ENCODE measurements around the gene PCYT2.

PCYT2 gene

DNA sequence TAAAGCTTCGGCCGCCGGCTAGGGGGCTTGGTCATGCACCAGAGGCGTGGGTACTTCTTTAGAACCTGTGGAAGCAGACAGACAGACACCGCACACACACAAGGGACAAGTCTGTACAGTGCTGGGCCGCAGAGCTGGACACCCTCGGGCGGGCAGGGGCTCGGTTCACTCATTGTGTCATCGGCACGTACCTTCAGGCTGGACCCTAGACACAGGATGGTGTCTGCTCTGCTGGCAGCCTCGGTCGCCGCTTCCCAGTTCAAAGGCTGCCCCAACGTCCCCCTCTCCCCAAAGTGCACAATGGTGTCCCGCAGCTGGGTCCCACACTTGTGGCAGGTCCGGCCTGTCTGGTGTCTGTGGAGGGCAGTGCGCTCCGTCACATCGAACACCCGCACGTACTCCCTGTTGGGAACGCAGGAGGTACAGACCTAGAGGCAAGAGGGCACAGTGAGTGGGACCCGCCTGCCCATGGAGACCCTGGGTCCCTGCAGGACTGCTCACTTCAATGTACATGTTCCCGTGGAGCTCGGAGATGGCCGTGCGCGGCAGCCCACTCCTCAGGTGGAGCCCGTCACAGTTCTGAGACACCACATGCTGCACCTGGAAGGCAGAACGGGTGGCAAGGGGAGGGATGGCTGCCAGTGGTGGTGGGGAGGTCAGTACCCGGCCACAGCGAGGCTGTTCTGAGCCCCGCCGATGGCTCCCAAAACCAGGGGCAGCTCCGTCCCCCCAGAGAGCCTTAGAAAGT is 3.1 kb upstream of the PCYT2 start:
- Histone ChIP-seq H3K36me3 (ENCODE audit: insufficient read depth, low read length) (peaks cover 59% of the 10 kb centered on the region), H2AFZ (ENCODE audit: low read depth, low read length) (no peak overlapping the region), H3K4me3 (ENCODE audit: low read depth in 1 of 2, low read length in 2 of 2) (no peak overlapping the region), H4K20me1 (ENCODE audit: insufficient read depth, low read length) (peaks cover 59% of the 10 kb centered on the region), H3K27me3 (ENCODE audit: insufficient read depth, low read length, poor library complexity) (no peaks in the 10 kb centered on the region), H3K9ac (ENCODE audit: low read depth, low read length) (no peak overlapping the region), H3K79me2 (ENCODE audit: insufficient read depth, low read length) (peaks cover 46% of the 10 kb centered on the region), H3K9me3 (ENCODE audit: insufficient read depth, low read length, severe bottlenecking) (no peaks in the 10 kb centered on the region), H3K4me1 (ENCODE audit: insufficient read depth, low read length) (peaks cover 51% of the 10 kb centered on the region), H3K27ac (ENCODE audit: low read length) (no peak overlapping the region), H3K4me2 (ENCODE audit: insufficient read depth, low read length) (no peak overlapping the region)
- TF ChIP-seq, protein P1, sequence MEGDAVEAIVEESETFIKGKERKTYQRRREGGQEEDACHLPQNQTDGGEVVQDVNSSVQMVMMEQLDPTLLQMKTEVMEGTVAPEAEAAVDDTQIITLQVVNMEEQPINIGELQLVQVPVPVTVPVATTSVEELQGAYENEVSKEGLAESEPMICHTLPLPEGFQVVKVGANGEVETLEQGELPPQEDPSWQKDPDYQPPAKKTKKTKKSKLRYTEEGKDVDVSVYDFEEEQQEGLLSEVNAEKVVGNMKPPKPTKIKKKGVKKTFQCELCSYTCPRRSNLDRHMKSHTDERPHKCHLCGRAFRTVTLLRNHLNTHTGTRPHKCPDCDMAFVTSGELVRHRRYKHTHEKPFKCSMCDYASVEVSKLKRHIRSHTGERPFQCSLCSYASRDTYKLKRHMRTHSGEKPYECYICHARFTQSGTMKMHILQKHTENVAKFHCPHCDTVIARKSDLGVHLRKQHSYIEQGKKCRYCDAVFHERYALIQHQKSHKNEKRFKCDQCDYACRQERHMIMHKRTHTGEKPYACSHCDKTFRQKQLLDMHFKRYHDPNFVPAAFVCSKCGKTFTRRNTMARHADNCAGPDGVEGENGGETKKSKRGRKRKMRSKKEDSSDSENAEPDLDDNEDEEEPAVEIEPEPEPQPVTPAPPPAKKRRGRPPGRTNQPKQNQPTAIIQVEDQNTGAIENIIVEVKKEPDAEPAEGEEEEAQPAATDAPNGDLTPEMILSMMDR (IDR thresholded peaks at IDR 0.05; ENCODE audit: borderline replicate concordance, extremely low read depth, low read length, poor library complexity, severe bottlenecking) = no peak
- no peak for TF ChIP-seq EZH2 (IDR thresholded peaks at IDR 0.05; ENCODE audit: borderline replicate concordance, low read depth, low read length, severe bottlenecking)
- no peak for DNase-seq
- no peak for ATAC-seq (ENCODE audit: insufficient read depth, low read depth)

DNA sequence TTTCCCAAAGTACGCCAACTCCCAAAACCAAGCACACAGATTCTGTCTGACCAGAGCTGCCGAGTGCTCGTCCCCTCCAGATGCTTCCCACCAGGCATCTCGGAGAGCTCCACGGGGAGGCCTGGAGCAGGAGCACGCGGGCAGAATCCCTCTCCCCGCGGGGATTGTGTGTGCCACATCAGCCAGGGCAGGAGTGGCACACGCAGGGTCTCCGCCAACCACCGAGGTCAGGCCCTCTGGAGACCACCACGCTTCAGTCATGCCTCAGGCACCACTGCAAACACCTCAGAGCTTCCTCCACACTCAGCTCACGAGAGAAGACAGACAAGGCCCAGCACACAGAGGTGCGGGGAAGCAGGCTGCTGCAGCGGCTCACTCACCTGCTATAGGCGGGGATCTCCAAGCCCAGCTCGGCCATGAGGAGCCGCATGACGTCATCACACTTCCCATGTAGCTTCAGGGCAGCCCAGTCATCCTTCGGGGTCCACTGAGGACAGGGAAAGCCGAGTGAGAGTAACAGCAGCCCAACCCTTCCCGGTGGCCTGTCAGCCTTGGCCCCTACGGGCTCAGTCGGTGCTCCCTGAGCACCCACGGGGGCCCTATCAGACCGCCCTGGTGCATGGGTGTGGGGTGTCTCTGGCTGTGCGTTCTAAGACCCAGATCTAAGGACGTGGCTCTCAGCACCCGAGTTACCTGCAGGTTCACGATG is 2.3 kb upstream of the PCYT2 start:
- TF ChIP-seq, protein P1 (IDR thresholded peaks at IDR 0.05; ENCODE audit: borderline replicate concordance, extremely low read depth, low read length, poor library complexity, severe bottlenecking) = no peak
- no peak for TF ChIP-seq EZH2 (IDR thresholded peaks at IDR 0.05; ENCODE audit: borderline replicate concordance, low read depth, low read length, severe bottlenecking)
- Histone ChIP-seq H3K9ac (ENCODE audit: low read depth, low read length) (no peak overlapping the region), H3K27me3 (ENCODE audit: insufficient read depth, low read length, poor library complexity) (no peaks in the 10 kb centered on the region), H2AFZ (ENCODE audit: low read depth, low read length) (no peak overlapping the region), H3K79me2 (ENCODE audit: insufficient read depth, low read length) (peaks cover 47% of the 10 kb centered on the region), H3K4me1 (ENCODE audit: insufficient read depth, low read length) (peaks cover 48% of the 10 kb centered on the region), H4K20me1 (ENCODE audit: insufficient read depth, low read length) (peaks cover 60% of the 10 kb centered on the region), H3K27ac (ENCODE audit: low read length) (no peak overlapping the region), H3K4me3 (ENCODE audit: low read depth in 1 of 2, low read length in 2 of 2) (no peak overlapping the region), H3K36me3 (ENCODE audit: insufficient read depth, low read length) (peaks cover 62% of the 10 kb centered on the region), H3K9me3 (ENCODE audit: insufficient read depth, low read length, severe bottlenecking) (no peaks in the 10 kb centered on the region), H3K4me2 (ENCODE audit: insufficient read depth, low read length) (no peak overlapping the region)
- DNase-seq (no peak), ATAC-seq (ENCODE audit: insufficient read depth, low read depth) (no peak)

DNA sequence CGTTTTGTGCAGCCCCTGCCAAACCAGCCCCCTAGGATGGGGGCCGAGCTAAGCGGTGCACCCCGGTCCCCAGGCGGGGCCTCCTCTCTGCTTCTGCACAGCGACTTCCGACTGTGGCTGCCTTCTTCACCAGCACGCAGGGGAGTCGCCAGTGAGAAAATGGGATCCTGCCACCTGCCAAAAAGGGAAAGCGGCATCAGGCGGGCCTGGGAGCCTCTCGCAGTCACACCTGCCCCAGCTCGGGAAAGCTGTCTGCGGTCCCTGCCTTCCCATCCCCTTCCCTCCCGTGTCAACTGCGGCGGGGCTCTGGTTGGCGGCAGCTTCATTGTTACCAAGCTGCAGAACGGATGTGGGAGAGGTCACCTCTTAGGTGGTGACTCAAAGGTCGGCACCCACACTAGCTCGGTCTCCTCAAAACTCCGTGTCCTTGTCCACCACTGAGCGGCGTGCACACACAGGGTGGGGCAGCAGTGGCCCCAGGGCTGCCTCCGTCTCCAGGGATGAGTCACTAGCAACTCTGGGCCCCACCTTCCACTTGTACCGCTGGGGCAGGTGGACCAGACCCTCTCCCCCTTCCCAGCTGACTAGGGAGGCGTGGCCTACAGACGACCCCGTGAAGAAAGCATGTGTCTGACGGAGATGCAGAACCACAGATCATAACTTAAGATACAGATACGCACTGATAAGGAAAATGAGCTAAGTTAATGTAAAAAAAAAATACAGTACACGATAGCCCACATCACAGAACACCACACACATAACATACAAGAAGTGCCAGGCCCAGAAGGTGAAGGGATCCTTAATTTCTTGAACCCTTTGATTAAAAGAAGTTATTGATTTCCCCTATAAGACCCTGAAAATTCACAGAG is 1.5 kb upstream of the PCYT2 start:
- Histone ChIP-seq H3K79me2 (ENCODE audit: insufficient read depth, low read length) (peaks cover 44% of the 10 kb centered on the region), H2AFZ (ENCODE audit: low read depth, low read length) (no peak overlapping the region), H3K4me3 (ENCODE audit: low read depth in 1 of 2, low read length in 2 of 2) (no peak overlapping the region), H3K4me1 (ENCODE audit: insufficient read depth, low read length) (peaks cover 43% of the 10 kb centered on the region), H3K36me3 (ENCODE audit: insufficient read depth, low read length) (peaks cover 69% of the 10 kb centered on the region), H3K9me3 (ENCODE audit: insufficient read depth, low read length, severe bottlenecking) (no peaks in the 10 kb centered on the region), H3K27me3 (ENCODE audit: insufficient read depth, low read length, poor library complexity) (no peaks in the 10 kb centered on the region), H3K4me2 (ENCODE audit: insufficient read depth, low read length) (no peak overlapping the region), H4K20me1 (ENCODE audit: insufficient read depth, low read length) (peaks cover 67% of the 10 kb centered on the region), H3K27ac (ENCODE audit: low read length) (no peak overlapping the region), H3K9ac (ENCODE audit: low read depth, low read length) (no peak overlapping the region)
- ATAC-seq (ENCODE audit: insufficient read depth, low read depth) = no peak
- TF ChIP-seq, protein P1 (IDR thresholded peaks at IDR 0.05; ENCODE audit: borderline replicate concordance, extremely low read depth, low read length, poor library complexity, severe bottlenecking) = no peak
- no peak for TF ChIP-seq EZH2 (IDR thresholded peaks at IDR 0.05; ENCODE audit: borderline replicate concordance, low read depth, low read length, severe bottlenecking)
- no peak for DNase-seq

Data from DND-41 (cell line).